Activated CD4-positive, alpha-beta T cell treated with anti-CD3 and anti-CD28 coated beads for 24 hours (primary cell): ENCODE results near the gene GSAP.
"Not testable (repeated sequence)": the region's sequence is repeated elsewhere in the genome, so short reads cannot be mapped to it uniquely, and the experiment has no call there.

Experiments
- DNase-seq, 2 donors: peaks; one replicate each; pipeline ENCODE4 v3.0.0-alpha.2; 2020; ENCODE audit warnings: low read depth in 2 of 2

GSAP gene

DNA sequence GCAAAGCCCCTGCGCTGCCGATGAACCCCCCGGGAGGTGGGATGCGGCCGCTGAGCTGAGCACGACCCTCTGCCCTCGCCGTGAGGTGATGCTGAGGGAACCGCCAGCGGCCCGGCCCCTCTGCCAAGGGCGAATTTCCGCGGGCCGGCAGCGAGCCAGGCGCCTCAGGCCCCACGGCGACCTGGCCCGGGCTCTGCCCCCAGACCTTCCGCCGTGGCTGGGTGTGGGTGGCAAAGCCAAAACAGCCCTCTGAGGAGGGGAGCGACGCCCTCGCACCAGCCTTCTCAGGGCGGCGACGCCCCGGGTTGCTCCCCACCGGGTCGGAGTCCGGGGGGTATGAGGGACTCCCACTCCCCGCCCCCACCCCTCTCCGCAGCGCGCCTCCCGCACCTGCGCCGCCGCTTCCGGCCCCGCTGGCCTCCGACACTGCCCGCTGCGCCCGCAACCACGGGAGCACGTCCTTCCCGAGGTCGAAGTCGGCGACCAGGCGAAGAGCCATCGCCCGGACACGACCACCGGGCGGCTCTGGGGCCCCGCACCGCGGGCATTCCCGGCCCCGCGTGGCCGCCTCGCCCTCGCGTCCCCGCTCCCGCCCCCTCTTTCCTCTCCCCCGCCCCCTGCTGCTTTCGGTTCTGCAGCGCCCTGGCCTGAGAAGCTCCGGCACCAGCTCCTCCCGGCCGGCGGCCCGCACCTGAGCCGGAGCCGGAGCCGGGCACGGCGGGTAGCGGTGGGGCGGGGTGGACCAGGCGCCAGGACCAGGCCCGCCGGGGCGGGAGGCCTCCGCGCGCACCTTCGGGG is at the start of gene GSAP:
Gene GSAP, minus strand, starts transcription at position 527 of the 798 bp plus-strand sequence. Its CDS starts 28 bp downstream, at position 499.
- peak in 1 of 2 donors; percentile 26 for DNase-seq

- no peak for DNase-seq
Measured at GRCh38 chr7:77465256-77465655, 49.1 kb upstream of the GSAP start.

- DNase-seq: no peak
Measured at GRCh38 chr7:77464589-77464988, 48.4 kb upstream of the GSAP start.

- DNase-seq: peak in 1 of 2 donors; percentile 3
Measured at GRCh38 chr7:77463632-77464031, 47.5 kb upstream of the GSAP start.

DNA sequence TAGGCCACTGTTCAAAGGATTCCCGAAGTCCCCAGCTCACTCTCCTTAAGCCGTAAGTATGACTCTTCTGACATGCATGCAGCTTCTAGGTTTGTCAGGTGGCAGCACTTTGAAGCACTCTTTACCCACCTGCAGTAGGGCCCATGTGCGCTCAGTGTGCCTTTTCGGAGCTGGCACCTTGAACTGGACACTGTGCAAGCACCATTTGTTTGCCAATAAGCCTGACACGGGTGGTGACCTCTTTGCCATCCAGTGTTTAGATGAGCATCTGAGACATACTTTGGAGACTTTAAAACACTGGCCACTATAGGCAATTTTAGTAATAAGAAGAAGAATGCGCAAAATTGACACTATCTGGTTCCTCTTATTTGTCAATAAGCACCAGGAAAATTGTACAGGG is 45.7 kb upstream of the GSAP start:
- no peak for DNase-seq

- DNase-seq: no peak
Measured at GRCh38 chr7:77461246-77461645, 45.1 kb upstream of the GSAP start.

GRCh38 chr7:77460057-77460486 is 43.9 kb upstream of the GSAP start:
- no peak for DNase-seq

DNA sequence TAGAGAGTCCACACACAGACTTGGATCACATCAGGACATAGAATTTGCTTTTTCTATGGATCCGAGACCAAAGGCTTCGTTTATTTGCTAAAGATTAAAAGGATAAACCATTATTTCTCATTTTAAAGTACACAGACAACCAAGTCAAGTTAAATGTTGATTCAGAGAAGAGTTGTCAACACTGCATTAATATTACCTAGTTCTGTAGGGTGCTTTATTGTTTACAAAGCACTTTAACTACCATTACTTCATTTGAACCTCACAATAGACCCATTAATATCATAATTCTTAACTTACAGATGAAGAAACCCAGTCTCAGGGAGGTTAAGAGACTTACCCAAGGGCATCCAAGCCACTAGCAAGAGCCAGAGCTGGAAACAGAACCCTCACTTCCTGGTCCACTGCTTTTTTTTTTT is 43.2 kb upstream of the GSAP start:
- no peak for DNase-seq

DNA sequence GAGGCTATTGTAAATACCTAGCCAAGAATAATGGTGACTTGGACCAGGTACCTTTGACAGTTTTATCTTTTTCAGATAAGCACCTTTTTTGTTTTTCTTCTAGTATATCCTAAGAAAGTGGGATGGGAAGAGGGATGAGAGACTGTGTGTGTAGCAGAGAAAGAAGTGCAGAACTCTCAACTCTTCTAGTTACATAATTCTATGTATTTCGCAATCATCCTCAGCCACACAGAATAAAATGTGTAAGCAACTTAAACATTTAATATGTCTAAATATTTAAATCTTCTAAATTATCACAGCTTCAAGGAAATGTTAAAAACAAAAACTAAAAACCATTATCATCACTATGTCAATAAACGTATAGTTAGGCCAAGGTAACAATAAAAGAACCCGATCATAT is 42.6 kb upstream of the GSAP start:
- DNase-seq: no peak

- no peak for DNase-seq
Measured at GRCh38 chr7:77457779-77458178, 41.6 kb upstream of the GSAP start.

- no peak for DNase-seq
Measured at GRCh38 chr7:77456696-77457095, 40.5 kb upstream of the GSAP start.

DNA sequence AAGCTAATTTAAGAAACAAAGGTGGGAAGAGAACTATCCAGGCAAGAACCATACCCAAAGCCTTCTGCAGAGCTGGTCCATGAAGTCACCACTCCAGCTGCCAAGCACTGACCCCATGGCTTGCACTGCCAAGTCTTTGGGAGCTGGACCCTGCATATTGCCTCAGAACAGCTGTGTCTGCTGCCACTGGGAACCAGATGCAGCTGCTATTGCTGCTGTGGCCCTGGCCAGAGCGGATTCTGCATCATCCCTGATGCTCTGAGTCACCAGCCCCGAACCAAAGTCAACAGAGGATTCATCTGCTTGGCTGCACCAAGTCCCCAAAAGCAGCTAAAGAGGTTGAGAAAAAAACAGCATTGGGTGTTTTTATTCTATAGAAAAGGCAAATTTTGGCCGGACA is 39.2 kb upstream of the GSAP start:
- DNase-seq: no peak

DNA sequence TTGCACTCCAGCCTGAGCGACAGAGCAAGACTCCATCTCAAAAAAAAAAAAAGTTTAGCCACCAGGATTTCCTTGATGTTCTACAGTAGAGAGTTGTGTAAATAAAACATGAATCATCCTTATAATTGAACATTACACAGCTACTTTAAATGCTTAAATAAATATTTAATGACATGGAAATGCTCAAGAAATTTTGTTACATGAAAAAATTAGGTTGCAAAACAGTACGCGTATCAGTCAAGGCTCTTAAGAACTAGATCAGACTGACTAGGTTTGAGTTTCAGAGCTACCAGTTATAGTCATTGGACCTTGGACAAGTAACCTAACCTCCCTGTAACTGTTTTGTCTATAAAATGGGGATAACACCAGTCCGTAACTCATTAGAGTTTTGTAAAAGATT is 38.7 kb upstream of the GSAP start:
- no peak for DNase-seq

DNA sequence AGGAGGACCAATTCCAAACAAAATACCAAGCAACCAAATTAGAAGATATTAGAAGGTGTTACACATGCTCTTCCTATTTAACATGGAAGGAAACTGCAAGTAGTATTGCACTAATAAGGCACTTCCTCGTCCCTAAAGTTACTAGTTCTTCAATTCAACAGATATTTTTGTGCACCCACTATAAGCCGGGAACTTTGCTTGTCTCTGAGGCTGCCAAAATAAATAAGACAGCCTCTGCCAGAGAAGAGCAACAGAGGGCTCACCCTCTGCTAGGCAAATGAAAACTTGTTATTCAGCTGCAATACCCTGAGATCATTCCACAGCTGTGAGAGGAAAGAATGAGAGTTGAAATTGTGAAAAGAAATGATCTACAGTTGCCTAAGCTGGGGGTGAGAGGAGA is 37.4 kb upstream of the GSAP start:
- no peak for DNase-seq

DNA sequence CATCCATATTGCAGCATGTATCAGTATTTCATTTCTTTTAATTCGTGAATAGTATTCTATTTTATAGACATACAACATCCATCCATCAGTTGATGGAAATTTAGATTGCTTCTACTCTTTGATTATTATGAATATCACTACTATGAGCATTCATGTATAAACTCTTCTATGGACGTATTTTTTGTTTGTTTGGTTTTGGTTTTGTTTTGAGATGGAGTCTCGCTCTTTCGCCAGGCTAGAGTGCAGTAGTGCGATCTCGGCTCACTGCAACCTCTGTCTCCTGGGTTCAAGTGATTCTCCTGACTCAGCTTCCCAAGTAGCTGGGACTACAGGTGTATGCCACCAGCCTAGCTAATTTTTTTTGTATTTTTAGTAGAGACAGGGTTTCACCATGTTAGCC is 35.8 kb upstream of the GSAP start:
- not testable (repeated sequence) for DNase-seq

GRCh38 chr7:77450613-77451012 is 34.5 kb upstream of the GSAP start:
- DNase-seq: no peak

DNA sequence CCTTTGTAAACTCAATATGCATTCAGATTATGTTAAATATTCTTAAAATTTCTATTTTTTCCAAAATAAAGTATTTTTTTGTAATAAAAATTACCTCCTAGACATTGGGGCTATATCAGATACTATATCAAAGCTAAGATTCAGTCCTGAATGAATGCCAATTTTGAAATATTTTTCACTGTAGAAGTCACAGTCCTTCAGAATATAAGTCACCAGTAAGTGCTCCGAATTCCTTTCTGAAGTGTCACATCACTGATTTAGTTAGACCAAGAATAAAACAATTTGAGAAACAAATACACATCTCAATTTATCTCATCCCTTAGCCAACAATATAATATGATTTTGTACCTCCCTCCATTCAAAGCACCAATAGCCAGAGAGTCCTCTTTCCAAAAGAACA is 33.9 kb upstream of the GSAP start:
- DNase-seq: no peak

GRCh38 chr7:77447616-77448015 is 31.5 kb upstream of the GSAP start:
- DNase-seq: no peak

DNA sequence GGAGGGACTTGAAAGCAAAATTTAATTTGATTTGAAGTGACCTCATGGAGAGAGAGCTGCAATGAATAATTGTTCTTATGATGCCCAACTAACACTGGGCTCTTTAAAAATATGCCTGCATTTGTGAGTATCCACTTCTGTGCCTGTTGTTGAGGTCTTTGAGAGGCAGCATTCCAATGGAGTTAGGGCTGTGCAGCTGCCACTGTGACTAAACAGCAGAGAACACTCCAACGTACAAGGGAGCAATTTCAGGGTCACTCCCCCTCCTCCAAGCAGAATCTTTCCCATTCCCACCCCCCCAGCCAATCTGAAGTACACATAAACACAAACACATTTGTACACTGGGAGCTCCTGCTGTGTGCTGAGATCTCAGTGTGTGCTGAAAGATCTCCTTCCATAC is 28.0 kb upstream of the GSAP start:
- no peak for DNase-seq

DNA sequence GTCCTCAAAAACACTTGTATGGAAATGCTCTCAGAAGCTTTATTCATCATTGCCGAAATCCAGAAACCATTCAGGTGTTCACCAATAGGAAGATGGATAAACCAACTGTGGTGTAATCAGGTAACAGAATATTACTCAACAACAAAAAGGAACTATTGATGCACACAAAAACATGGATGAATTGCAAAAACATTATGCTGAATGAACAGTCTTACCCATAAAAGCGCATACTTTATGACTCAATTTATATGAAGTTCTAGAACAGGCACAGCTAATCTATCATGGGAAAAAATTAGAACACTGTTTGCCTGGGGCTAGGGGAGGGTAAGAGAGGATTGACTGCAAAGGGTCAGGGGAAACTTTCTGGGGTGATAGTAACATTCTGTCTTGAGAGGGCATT is 26.9 kb upstream of the GSAP start:
- no peak for DNase-seq

GRCh38 chr7:77442636-77443035 is 26.5 kb upstream of the GSAP start:
- DNase-seq: no peak

- no peak for DNase-seq
Measured at GRCh38 chr7:77441046-77441445, 24.9 kb upstream of the GSAP start.

DNA sequence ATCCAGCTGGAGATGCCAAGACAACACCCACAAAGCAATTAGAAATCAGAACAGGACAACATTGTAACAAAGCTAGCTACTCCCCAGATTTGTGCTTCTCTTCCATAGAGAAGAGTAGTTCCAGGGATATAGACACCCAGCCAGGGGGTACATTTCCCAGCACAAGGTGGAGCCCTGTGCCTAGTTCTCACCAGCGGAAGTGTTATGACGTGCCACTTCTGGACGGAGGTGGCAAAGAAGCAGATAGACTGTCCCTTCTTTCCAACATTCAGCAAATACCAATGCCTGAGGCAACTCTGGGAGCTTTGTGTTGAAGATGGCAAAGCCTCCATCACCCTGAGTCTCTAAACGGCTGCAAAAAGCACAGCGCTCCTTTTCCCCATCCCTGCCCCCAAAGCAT is 23.4 kb upstream of the GSAP start:
- no peak for DNase-seq

GRCh38 chr7:77438131-77438530 is 22.0 kb upstream of the GSAP start:
- DNase-seq: no peak
